RWPE1 (cell line): ENCODE measurements around the gene PRKCD.

Source experiments
- CTCF ChIA-PET: fragments of 350-600 bp; sonication (Branson Sonifier 250); formaldehyde crosslinking; extraction: SDS; loops from one replicate; lab custom pipeline; 2021; lab: Yijun Ruan, JAX
- POLR2A ChIA-PET: fragments of 400-600 bp; formaldehyde crosslinking; extraction: SDS; loops from one replicate; lab custom pipeline; 2020; ENCODE audit warnings: antibody characterized with exemption; ENCODE audit not compliant: low non-redundant PET; lab: Yijun Ruan, JAX
- DNase-seq: peaks from one replicate; pipeline ENCODE4 v3.0.0; 2012; ENCODE audit warnings: low spot score
- H3K27ac ChIP-seq: fragments of 450-650 bp; 2 replicates; pipeline ENCODE4 v1.5.1; 2017
- CTCF ChIP-seq: fragments of 450-650 bp; conservative IDR thresholded peaks from 2 replicates; pipeline ENCODE4 v1.5.1; 2017; ENCODE audit warnings: low read depth, mild to moderate bottlenecking

Gene PRKCD

GRCh38 chr3:53221345-53221744 lies 60.3 kb downstream of the PRKCD start:
- DNase-seq = no peak
- CTCF ChIA-PET = interaction anchor here (0.7 to 1.4 kb wide), 2 partner anchors 16 to 56 kb away, joined by 4 to 5 read pairs; no protein-coding TSS in a partner anchor
- H3K27ac ChIP-seq = peak overlapping the region; percentile 72
- TF ChIP-seq CTCF = no peak
- POLR2A ChIA-PET = no interaction called here

GRCh38 chr3:53221827-53222182 lies 60.8 kb downstream of the PRKCD start:
- POLR2A ChIA-PET = no interaction called here
- peak overlapping the region; percentile 72 for H3K27ac ChIP-seq
- CTCF ChIA-PET = interaction anchor here (0.7 kb wide), 1 partner anchor 56 kb away, joined by 5 read pairs; no protein-coding TSS in a partner anchor
- TF ChIP-seq CTCF = no peak
- no peak for DNase-seq

GRCh38 chr3:53222183-53222901 lies 61.3 kb downstream of the PRKCD start:
- ChIA-PET POLR2A (no interaction called here), CTCF (no interaction called here)
- TF ChIP-seq CTCF = no peak
- peak overlapping the region; percentile 72 for H3K27ac ChIP-seq
- DNase-seq = no peak

- CTCF ChIA-PET = no interaction called here
- POLR2A ChIA-PET = no interaction called here
- no peak for DNase-seq
- H3K27ac ChIP-seq = peak overlapping the region; percentile 72
- TF ChIP-seq CTCF = no peak
These were observed 62.0 kb downstream of the PRKCD start for GRCh38 chr3:53223025-53223424.

GRCh38 chr3:53223541-53223966 lies 62.5 kb downstream of the PRKCD start:
- peak overlapping the region; percentile 72 for H3K27ac ChIP-seq
- DNase-seq = no peak
- ChIA-PET CTCF (no interaction called here), POLR2A (no interaction called here)
- no peak for TF ChIP-seq CTCF

- peak overlapping the region; percentile 72 for H3K27ac ChIP-seq
- ChIA-PET CTCF (no interaction called here), POLR2A (no interaction called here)
- DNase-seq = no peak
- TF ChIP-seq CTCF = no peak
These were observed 63.0 kb downstream of the PRKCD start for GRCh38 chr3:53224026-53224425.
